ENCODE results near the gene MYB. TPM values are rescaled to one million over a fixed set of nuclear protein-coding genes. Genes with fewer than 3 reads are reported as not detected.

Gene MYB
- polyA plus RNA-seq, 1 experiment: 0.10 TPM

DNA sequence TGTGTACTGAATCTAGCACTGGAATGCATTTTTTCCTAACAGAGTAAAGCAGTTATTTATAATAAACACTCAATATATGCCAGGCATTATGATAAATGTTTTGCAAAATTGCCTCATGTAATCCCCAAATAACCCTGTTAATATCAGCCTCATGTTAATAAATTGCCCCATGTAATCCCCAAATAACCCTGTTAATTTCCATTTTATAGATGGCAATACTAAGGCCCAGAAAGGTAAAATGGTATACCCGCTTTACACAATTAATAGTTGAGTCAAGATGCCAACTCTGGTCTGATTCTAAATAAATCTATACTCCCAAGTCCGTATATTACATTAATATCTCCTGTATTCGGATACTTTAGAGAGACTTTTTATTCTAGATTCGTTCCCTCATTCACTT lies 6.3 kb downstream of the MYB start:
- no peak overlapping the region for H3K4me3 ChIP-seq (ENCODE audit: low read depth, low read length)
- ChIA-PET CTCF (interaction anchor here (1.0 to 1.3 kb wide), 2 partner anchors 25 to 26 kb away, joined by 3 read pairs; no protein-coding TSS in a partner anchor), POLR2A (no interaction called here)
- DNase-seq (ENCODE audit: low read depth, low spot score): no peak
- no peaks in the 10 kb centered on the region; the same call in 1 of the 2 replicates for H3K9me3 ChIP-seq (ENCODE audit: control insufficient read depth, insufficient read depth, low read length)
- TF ChIP-seq, protein P1, sequence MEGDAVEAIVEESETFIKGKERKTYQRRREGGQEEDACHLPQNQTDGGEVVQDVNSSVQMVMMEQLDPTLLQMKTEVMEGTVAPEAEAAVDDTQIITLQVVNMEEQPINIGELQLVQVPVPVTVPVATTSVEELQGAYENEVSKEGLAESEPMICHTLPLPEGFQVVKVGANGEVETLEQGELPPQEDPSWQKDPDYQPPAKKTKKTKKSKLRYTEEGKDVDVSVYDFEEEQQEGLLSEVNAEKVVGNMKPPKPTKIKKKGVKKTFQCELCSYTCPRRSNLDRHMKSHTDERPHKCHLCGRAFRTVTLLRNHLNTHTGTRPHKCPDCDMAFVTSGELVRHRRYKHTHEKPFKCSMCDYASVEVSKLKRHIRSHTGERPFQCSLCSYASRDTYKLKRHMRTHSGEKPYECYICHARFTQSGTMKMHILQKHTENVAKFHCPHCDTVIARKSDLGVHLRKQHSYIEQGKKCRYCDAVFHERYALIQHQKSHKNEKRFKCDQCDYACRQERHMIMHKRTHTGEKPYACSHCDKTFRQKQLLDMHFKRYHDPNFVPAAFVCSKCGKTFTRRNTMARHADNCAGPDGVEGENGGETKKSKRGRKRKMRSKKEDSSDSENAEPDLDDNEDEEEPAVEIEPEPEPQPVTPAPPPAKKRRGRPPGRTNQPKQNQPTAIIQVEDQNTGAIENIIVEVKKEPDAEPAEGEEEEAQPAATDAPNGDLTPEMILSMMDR (IDR thresholded peaks at IDR 0.05; ENCODE audit: low read depth, low read length): no peak
- H3K27me3 ChIP-seq (ENCODE audit: control insufficient read depth, insufficient read depth, low read length): peaks cover 15% of the 10 kb centered on the region
- no peak overlapping the region for H3K27ac ChIP-seq (ENCODE audit: low read depth, low read length)

DNA sequence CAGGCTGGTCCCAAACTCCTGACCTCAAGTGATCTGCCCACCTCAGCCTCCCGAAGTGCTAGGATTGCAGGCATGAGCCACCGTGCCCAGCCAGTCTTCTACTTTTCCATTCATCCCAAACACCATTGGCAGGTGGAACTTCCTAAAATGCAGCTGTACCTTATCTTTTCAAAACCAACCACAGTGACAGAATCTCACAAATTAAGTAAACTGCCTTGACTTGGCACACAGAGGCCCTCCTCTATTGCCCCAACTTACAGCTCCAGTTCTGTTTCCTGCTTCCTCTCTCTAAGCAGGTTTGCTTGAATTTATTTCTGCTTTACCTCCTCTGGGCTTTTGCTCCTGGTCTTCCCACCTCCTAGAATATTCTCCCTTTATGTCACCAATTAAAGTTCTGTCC lies 7.6 kb downstream of the MYB start:
- CTCF ChIA-PET: no interaction called here
- POLR2A ChIA-PET: no interaction called here
- Histone ChIP-seq H3K27ac (ENCODE audit: low read depth, low read length) (no peak overlapping the region), H3K9me3 (ENCODE audit: control insufficient read depth, insufficient read depth, low read length) (no peaks in the 10 kb centered on the region), H3K4me3 (ENCODE audit: low read depth, low read length) (no peak overlapping the region), H3K27me3 (ENCODE audit: control insufficient read depth, insufficient read depth, low read length) (peaks cover 1% of the 10 kb centered on the region)
- TF ChIP-seq, protein P1 (IDR thresholded peaks at IDR 0.05; ENCODE audit: low read depth, low read length): no peak
- DNase-seq (ENCODE audit: low read depth, low spot score): no peak

DNA sequence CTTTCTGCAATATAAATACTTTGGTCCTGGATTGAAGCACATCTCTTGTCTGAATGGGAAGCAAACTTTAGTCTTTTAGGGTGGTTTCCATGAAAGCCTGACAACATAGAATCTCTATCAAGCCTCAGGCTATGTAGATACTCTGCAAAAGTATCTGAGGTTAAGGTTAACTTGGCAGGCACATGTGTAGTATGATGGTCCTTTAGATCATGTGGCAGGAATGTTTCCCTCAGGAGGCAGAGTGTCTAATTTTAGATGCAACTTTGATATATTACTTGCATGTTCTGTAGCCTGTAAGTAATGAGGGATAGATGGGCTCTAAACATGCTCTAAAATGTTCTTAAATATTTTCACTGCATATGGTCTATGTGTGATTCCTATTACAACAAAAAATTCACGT lies 8.2 kb downstream of the MYB start:
- Histone ChIP-seq H3K4me3 (ENCODE audit: low read depth, low read length) (no peak overlapping the region), H3K27ac (ENCODE audit: low read depth, low read length) (no peak overlapping the region), H3K9me3 (ENCODE audit: control insufficient read depth, insufficient read depth, low read length) (no peaks in the 10 kb centered on the region), H3K27me3 (ENCODE audit: control insufficient read depth, insufficient read depth, low read length) (no peaks in the 10 kb centered on the region)
- ChIA-PET CTCF (no interaction called here), POLR2A (no interaction called here)
- TF ChIP-seq, protein P1 (IDR thresholded peaks at IDR 0.05; ENCODE audit: low read depth, low read length): no peak
- no peak for DNase-seq (ENCODE audit: low read depth, low spot score)

- DNase-seq (ENCODE audit: low read depth, low spot score): no peak
- POLR2A ChIA-PET: no interaction called here
- Histone ChIP-seq H3K9me3 (ENCODE audit: control insufficient read depth, insufficient read depth, low read length) (no peaks in the 10 kb centered on the region), H3K27ac (ENCODE audit: low read depth, low read length) (no peak overlapping the region), H3K4me3 (ENCODE audit: low read depth, low read length) (no peak overlapping the region), H3K27me3 (ENCODE audit: control insufficient read depth, insufficient read depth, low read length) (no peaks in the 10 kb centered on the region)
- CTCF ChIA-PET: no interaction called here
- TF ChIP-seq, protein P1 (IDR thresholded peaks at IDR 0.05; ENCODE audit: low read depth, low read length): no peak
Measured at GRCh38 chr6:135191508-135192255, 10.6 kb downstream of the MYB start.

DNA sequence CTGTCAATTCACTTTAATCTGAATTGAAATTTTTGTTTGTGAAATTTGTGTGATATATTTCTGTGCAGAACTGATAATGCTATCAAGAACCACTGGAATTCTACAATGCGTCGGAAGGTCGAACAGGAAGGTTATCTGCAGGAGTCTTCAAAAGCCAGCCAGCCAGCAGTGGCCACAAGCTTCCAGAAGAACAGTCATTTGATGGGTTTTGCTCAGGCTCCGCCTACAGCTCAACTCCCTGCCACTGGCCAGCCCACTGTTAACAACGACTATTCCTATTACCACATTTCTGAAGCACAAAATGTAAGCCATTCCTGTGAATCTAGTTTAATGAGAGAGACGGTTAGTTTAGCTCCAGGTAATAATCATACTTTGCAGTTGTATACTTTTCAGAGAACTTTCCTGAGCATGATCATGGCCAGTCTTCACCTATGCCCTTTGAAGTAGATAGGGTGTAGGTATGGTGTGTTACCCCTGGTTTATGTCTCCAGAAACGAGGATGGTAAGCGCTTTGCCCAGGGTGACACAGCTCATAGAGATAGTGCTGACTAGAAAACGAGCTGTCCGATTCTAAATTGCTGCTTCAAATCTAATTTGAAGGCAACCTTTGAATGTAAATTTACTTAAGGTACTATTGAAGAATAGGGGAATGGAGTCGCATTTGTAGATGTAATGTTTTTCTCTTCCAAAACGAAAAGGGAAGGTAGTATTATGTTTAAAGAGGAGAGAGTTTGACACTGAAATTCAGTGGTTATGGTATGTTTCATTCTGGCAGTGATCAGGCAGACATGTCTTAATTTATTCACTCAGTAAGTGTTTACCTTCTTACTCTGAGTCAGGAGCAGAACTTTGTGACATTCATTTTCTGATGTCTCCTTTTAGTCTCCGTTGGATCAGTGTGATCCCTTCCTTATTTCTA lies 11.4 kb downstream of the MYB start:
- Histone ChIP-seq H3K4me3 (ENCODE audit: low read depth, low read length) (no peak overlapping the region), H3K27ac (ENCODE audit: low read depth, low read length) (no peak overlapping the region), H3K9me3 (ENCODE audit: control insufficient read depth, insufficient read depth, low read length) (no peaks in the 10 kb centered on the region), H3K27me3 (ENCODE audit: control insufficient read depth, insufficient read depth, low read length) (no peaks in the 10 kb centered on the region)
- ChIA-PET CTCF (interaction anchor here (0.7 kb wide), 1 partner anchor 29 kb away, joined by 5 read pairs; no protein-coding TSS in a partner anchor), POLR2A (no interaction called here)
- no peak for DNase-seq (ENCODE audit: low read depth, low spot score)
- TF ChIP-seq, protein P1 (IDR thresholded peaks at IDR 0.05; ENCODE audit: low read depth, low read length): no peak

All from AG04450 (cell line).